ENCODE measurements around the gene ADAMTS2. TPM values are rescaled to one million over a fixed set of nuclear protein-coding genes. Genes with fewer than 3 reads are reported as not detected.
A peak's percentile ranks its signal among the peaks of the same experiment; 100 is the strongest.
"Not testable (repeated sequence)": the region's sequence is repeated elsewhere in the genome, so short reads cannot be mapped to it uniquely, and the experiment has no call there.

Gene ADAMTS2
- total RNA-seq, 1 donor from 2014 or later, result 3.6 TPM

DNA sequence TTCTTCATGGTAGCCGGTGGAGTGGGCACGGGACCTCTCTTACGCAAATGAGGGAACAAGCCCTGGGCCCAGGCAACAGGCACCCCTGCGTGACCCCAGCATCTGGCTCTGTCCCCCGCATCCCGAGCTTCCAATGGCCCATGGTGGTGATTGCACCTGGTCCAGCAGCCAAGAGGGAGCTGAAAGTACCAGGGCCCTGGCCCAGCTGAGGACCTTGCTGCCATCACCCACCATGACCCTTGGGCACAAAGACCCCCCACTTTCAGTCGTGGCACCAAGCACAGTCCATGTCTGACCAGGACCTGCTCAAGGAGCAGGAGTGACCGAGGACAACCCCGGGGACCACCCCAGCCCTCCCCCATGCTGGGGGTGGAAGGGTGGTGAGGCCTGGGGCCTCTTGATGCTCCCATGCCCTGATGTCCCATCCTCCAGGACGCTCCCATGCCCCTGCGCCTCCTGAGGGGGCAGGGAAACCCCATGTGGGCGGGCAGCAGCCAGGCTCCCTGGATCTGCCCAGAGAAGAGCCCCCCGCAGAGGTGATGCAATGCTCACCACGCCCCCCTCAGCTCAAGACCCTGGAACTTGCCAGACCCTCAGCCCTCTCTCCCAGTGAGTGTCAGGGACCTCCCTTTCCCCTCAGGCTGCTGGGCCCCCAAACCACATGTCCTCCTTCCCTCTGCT is 123.9 kb downstream of the ADAMTS2 start:
- peak; percentile 19 for DNase-seq
- intact Hi-C loops (cut with DNase I), result no loop called here
- no peak for ATAC-seq (ENCODE audit: poor library complexity)

GRCh38 chr5:179220716-179221115 is 124.5 kb downstream of the ADAMTS2 start:
- ATAC-seq (ENCODE audit: poor library complexity) (no peak), DNase-seq (peak; percentile 16)
- intact Hi-C loops (cut with DNase I), result no loop called here

DNA sequence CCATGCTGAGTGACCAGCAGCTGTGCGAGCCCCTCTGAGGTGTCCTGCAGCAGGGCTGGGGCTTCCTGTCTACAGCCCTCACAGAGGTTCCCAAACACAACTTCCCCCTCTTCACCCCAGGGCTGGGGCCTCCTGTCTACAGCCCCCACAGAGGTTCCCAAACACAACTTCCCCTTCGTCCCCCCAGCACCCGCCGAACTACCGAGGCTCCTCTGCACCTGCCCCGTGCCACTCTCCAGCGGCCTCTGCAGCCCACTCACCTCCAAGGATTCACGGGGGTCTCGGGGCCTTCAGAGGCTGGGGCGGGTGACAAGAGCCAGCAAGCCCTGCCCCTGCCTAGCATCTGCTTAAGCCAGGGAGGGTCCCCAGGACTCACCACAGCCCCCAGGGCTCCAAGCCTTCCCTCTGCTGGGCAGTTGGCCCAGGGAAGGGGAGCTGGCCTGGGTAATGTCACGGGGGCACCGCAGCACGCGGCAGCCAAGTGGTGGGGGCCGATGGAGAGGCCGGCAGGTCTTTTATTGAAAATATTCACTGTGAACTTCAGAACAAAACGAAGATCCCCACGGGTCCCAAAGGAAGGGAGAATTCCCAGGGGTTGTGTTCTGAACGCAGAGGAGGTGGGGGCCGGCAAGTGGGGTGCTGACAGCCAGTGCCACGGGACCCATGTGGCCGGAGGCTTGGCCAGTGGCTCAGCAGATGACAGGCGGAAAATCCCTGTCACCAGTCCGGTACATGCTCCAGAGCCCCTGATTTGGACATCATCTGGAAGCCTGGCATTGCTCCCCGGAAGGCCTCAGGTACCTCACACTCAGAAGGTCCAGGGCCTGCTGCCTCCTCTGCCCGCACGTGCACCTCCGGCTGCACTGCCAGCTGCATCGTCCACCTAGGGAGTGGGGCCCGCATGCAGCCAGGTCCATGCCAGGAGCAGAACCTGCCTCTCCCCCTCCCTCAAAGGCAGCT is 125.3 kb downstream of the ADAMTS2 start:
- peak; percentile 29 for DNase-seq
- intact Hi-C loops (cut with DNase I), result no loop called here
- ATAC-seq (ENCODE audit: poor library complexity), result no peak

DNA sequence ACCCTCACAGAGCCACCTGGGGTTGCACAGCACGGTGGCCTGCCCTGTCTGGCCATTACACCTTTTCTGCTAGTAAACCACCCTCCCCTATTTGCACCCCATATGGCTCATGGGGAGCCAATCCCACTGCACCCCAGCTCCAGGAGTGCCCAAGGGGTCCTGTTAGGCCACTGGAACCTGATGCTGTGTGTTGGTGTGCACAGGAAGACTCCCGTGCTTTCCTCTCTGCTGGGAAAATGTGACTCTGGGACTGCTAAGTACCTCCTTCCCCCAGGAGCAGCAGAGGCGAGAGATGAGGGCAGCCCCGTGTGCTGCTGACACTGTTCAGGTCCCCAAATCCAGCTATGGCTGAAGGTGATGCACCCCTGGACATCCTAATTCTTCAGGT is 126.3 kb downstream of the ADAMTS2 start:
- intact Hi-C loops (cut with DNase I), result no loop called here
- DNase-seq (peak; percentile 9), ATAC-seq (ENCODE audit: poor library complexity) (no peak)

- DNase-seq (peak; percentile 38), ATAC-seq (ENCODE audit: poor library complexity) (no peak)
- intact Hi-C loops (cut with DNase I), result no loop called here
These were observed 127.0 kb downstream of the ADAMTS2 start for GRCh38 chr5:179217956-179218942.

- no peak for DNase-seq
- intact Hi-C loops (cut with DNase I), result no loop called here
These were observed 127.9 kb downstream of the ADAMTS2 start for GRCh38 chr5:179217356-179217755.

GRCh38 chr5:179216381-179216780 is 128.9 kb downstream of the ADAMTS2 start:
- DNase-seq; intact Hi-C loops (cut with DNase I); ATAC-seq (ENCODE audit: poor library complexity): not testable (repeated sequence)

More at GRCh38 chr5:179217356-179217755, 127.9 kb downstream of the ADAMTS2 start:
- ATAC-seq (ENCODE audit: poor library complexity), result no peak

DNA sequence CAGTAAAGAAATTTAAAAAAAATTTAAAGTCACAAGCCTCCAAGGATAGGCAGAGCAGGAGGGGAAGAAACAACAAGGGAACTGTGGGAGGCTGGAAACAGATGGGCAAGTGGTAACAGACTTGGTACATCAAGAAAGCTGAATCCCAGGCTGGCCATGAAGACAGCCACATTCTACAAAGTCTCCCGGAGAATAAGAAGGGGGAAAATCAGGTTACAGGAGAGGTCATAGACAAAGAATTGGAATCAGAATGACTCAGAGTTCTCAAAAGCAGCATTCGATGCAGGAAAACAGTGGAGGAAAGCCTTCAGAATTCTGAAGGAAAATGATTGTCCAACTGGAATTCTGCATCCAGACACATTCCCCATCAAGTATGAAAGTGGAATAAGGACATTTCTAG is 129.7 kb downstream of the ADAMTS2 start:
- intact Hi-C loops (cut with DNase I), result no loop called here
- ATAC-seq (ENCODE audit: poor library complexity) (no peak), DNase-seq (no peak)

- ATAC-seq (ENCODE audit: poor library complexity) (no peak), DNase-seq (no peak)
- intact Hi-C loops (cut with DNase I), result no loop called here
These were observed 130.6 kb downstream of the ADAMTS2 start for GRCh38 chr5:179214678-179215077.

DNA sequence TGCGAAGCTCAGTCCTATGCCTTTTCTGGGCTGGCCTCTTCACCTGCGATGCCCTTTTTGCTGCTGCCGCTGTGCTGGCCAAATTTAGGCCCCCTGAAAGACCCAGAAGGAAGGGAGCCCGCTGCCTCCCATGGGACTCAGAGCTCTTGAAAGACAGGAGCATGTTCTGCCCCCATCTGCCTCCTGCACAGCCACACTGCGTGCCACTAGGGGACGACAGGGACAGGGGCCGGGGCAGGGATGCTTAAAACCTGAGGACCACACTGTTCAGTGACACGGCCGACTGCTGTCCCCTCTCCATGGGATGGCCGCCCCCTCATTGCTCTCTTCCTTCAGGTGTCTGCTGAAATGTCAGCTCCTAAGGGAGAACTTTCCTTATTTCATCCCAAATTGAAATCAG is 132.4 kb downstream of the ADAMTS2 start:
- peak; percentile 22 for DNase-seq
- intact Hi-C loops (cut with DNase I), result no loop called here
- ATAC-seq (ENCODE audit: poor library complexity), result no peak

DNA sequence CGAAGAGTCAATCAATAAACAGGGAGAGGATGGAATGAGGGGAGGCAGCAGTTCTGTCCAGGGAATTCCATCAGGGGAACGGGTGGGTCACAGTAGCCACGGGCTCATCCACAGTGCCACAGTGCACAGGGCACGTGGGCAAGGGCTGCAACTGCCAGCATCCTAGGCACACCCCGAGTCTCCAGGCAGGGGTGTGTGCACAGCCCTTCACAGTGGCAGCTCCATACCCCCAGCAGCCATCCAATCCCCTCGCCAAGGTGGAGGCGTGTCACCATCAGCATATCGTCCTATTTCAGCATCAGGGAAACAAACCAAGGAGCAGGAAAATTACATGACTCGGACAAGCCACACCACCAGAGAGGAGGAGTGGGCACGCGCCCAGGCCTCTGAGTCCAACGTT is 133.6 kb downstream of the ADAMTS2 start:
- no peak for ATAC-seq (ENCODE audit: poor library complexity)
- intact Hi-C loops (cut with DNase I), result no loop called here
- peak; percentile 17 for DNase-seq

GRCh38 chr5:179211068-179211467 is 134.2 kb downstream of the ADAMTS2 start:
- no peak for ATAC-seq (ENCODE audit: poor library complexity)
- intact Hi-C loops (cut with DNase I), result no loop called here

GRCh38 chr5:179210478-179210877 is 134.8 kb downstream of the ADAMTS2 start:
- intact Hi-C loops (cut with DNase I), result no loop called here
- DNase-seq, result peak; percentile 12
- no peak for ATAC-seq (ENCODE audit: poor library complexity)

More at GRCh38 chr5:179211068-179211467, 134.2 kb downstream of the ADAMTS2 start:
- peak; percentile 24 for DNase-seq

GRCh38 chr5:179209359-179210150 is 135.7 kb downstream of the ADAMTS2 start:
- ATAC-seq (ENCODE audit: poor library complexity) (no peak), DNase-seq (peak; percentile 37)
- intact Hi-C loops (cut with DNase I), result no loop called here

DNA sequence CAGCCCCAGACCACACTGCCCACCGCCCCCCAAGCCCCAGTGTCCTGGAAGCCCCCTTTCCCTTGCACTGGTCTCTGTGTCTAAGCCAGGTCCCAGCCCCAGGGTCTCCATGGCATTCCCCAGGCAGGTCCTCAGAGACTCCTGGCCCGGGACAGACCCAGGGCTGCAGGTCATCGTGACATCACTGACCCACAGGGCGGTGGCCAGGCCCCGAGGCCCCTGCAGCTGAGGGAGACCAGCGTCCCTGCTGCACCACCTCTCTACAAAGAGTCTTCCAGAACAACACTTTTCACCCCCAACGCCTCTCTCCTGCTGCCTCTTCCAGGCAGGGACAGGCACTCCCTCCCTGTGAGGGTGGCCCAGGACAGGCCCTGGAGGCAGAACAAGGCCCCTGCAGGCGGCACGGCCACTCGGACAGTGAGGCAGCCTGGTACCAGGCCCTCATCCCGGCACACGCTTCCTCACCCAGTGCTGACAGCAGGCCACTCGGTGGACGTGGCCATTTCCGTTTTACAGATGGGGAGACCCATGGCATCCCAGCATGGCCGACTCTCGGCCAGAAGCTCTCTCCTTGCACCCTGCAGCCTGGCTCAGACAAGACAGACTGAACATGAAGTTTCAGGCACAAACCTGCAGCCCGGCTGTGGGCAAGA is 136.4 kb downstream of the ADAMTS2 start:
- ATAC-seq (ENCODE audit: poor library complexity) (no peak), DNase-seq (peak; percentile 22)
- intact Hi-C loops (cut with DNase I), result no loop called here

- ATAC-seq (ENCODE audit: poor library complexity) (no peak), DNase-seq (peak; percentile 24)
- intact Hi-C loops (cut with DNase I), result no loop called here
These were observed 137.1 kb downstream of the ADAMTS2 start for GRCh38 chr5:179207920-179208705.

DNA sequence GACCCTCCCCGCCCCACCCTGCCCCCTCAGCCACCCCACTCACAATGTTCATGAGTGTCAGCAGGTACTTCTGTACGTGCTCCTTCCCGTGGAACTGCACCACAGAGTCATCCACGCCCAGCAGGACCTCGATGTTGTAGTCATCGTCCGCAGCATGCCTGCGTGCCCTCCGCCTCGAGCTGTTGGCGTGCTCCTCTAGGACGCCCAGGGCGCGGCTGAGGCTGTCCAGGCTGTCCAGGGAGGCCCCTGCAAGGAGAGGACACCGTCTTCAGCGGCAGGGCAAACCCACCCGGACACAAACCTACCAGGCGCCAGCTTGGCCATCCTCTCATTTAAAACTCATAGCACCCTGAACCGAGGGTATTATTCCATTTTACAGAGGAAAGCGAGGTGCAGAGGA is 137.8 kb downstream of the ADAMTS2 start:
- intact Hi-C loops (cut with DNase I), result no loop called here
- no peak for ATAC-seq (ENCODE audit: poor library complexity)
- DNase-seq, result no peak

All from Right ventricle myocardium superior (tissue), 1 donor.